Endodermal cell (in vitro differentiated cells): Measurements from ENCODE around the gene CDON. TPM values are rescaled to one million over a fixed set of nuclear protein-coding genes. Genes with fewer than 3 reads are reported as not detected.

Experiments
- DNase-seq: peaks from one replicate; pipeline ENCODE4 v3.0.0-alpha.2; 2017
- H3K27ac ChIP-seq: 2 replicates; pipeline ENCODE4 v1.5.1; 2013; ENCODE audit warnings: mild to moderate bottlenecking, low read depth, low read length, moderate library complexity
- H3K27me3 ChIP-seq: 2 replicates; pipeline ENCODE4 v1.6.1; 2013; ENCODE audit warnings: mild to moderate bottlenecking, low read length, moderate library complexity; ENCODE audit not compliant: insufficient read depth, control insufficient read depth, poor library complexity, severe bottlenecking
- H3K36me3 ChIP-seq: 2 replicates; pipeline ENCODE4 v1.7.0; 2013; ENCODE audit warnings: mild to moderate bottlenecking, low read length, moderate library complexity; ENCODE audit not compliant: control insufficient read depth, insufficient read depth
- H3K4me1 ChIP-seq: one replicate; pipeline ENCODE4 v1.7.0; 2013; ENCODE audit warnings: low read length; ENCODE audit not compliant: control insufficient read depth, insufficient read depth
- H3K4me3 ChIP-seq: 2 replicates; pipeline ENCODE4 v1.5.1; 2013; ENCODE audit warnings: mild to moderate bottlenecking, low read length, moderate library complexity
- H3K9ac ChIP-seq: 2 replicates; pipeline ENCODE4 v1.6.1; 2013; ENCODE audit warnings: mild to moderate bottlenecking, low read length, moderate library complexity; ENCODE audit not compliant: poor library complexity, severe bottlenecking; ENCODE audit errors: extremely low read depth
- H3K9me3 ChIP-seq: 2 replicates; pipeline ENCODE4 v1.6.1; 2013; ENCODE audit warnings: mild to moderate bottlenecking, low read length, moderate library complexity; ENCODE audit not compliant: control insufficient read depth
- H3K27ac Mint-ChIP-seq: 2 replicates; pipeline ENCODE4 v1.8.0; 2020; ENCODE audit warnings: mixed read lengths
- H3K27me3 Mint-ChIP-seq: 2 replicates; pipeline ENCODE4 v1.8.0; 2021; ENCODE audit warnings: mild to moderate bottlenecking, mixed read lengths; ENCODE audit not compliant: insufficient read depth
- H3K36me3 Mint-ChIP-seq: 2 replicates; pipeline ENCODE4 v1.8.0; 2020; ENCODE audit warnings: low read depth, mixed read lengths
- H3K4me1 Mint-ChIP-seq: 2 replicates; pipeline ENCODE4 v1.8.0; 2020; ENCODE audit warnings: mixed read lengths
- H3K4me3 Mint-ChIP-seq: 2 replicates; pipeline ENCODE4 v1.8.0; 2020; ENCODE audit warnings: mild to moderate bottlenecking, moderate library complexity, mixed read lengths
- H3K9me3 Mint-ChIP-seq: 2 replicates; pipeline ENCODE4 v1.8.0; 2020; ENCODE audit warnings: mild to moderate bottlenecking, mixed read lengths
- CTCF ChIP-seq: fragments of 200-600 bp; sonication (generic); conservative IDR thresholded peaks from 2 replicates; pipeline ENCODE4 v1.5.0; 2021; ENCODE audit warnings: antibody characterized with exemption, mild to moderate bottlenecking
- WGBS, 2 experiments: methylation state at CpG; one replicate each; pipeline versions ENCODE4 v1.1.5 to v1.1.7; 2013; ENCODE audit warnings: missing lambda C conversion rate in 2 of 2, mixed read lengths in 1 of 2; ENCODE audit not compliant: insufficient coverage in 1 of 2, insufficient read length in 1 of 2; 5-methylcytosine and 5-hydroxymethylcytosine counted together
- total RNA-seq, 2 donors: library from RNA; stranded (reverse); fragmentation: NEBNext Ultra II Directional in 1 of 2; extraction: Animal tissue kit (Norgen Biotek cat#: 25700) in 1 of 2; gene quantifications; 2 replicates in 1 of 2; 3 replicates in 1 of 2; pipeline ENCODE4 v1.2.1, GENCODE V29; 2021

CDON gene
- total RNA-seq, 2 donors from 2014 or later, result 19.2 to 24.5 TPM

- no peak overlapping the region for H3K4me3 Mint-ChIP-seq
- no peaks in the 10 kb centered on the region for H3K36me3 Mint-ChIP-seq
- H3K27me3 ChIP-seq, result peaks cover 25% of the 10 kb centered on the region
- no peak overlapping the region for H3K9ac ChIP-seq
- H3K27ac Mint-ChIP-seq, result no peak overlapping the region
- H3K4me1 Mint-ChIP-seq, result peaks cover 12% of the 10 kb centered on the region
- TF ChIP-seq CTCF, result no peak
- H3K9me3 Mint-ChIP-seq, result no peaks in the 10 kb centered on the region
- no peak overlapping the region for H3K27ac ChIP-seq
- no peak for DNase-seq
- peaks cover 2% of the 10 kb centered on the region for H3K4me1 ChIP-seq
- no peaks in the 10 kb centered on the region for H3K9me3 ChIP-seq
- no peaks in the 10 kb centered on the region for H3K36me3 ChIP-seq
- H3K27me3 Mint-ChIP-seq, result peaks cover 2% of the 10 kb centered on the region
- no peak overlapping the region for H3K4me3 ChIP-seq
- WGBS, 2 experiments, result 91 to 93% methylated on average over 7 to 8 of the region's 8 CpGs
These were observed 139.0 kb downstream of the CDON start for GRCh38 chr11:125923633-125924032.

DNA sequence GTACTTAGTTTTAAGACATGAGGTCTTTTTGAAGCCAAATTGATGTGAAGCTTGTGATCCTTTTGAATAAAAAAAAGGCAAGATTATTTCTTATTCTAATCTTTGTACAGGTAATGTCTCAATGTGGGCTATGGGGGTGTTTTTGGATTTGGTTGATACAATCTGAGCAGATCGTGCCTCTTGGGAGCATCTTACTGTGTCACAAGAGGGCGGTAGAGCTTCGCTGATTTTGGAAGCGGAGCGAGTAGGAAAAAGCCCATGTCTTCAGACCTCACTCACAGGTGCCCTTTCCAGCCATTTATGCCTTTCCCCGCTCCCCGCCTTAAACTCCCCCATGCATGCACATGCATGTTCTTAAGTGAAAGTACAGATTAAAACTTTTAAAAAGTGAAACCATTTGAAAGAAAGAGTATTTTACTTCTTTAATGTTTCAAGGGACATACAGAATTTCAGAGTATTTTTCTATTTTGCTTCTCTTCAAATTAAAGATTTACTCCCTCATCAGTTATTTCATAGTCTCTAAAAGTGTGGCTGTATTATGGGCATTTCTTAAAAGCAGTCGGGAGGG, 139.6 kb downstream of the CDON start:
- H3K4me3 Mint-ChIP-seq, result no peak overlapping the region
- peaks cover 12% of the 10 kb centered on the region for H3K4me1 Mint-ChIP-seq
- H3K27ac Mint-ChIP-seq, result no peak overlapping the region
- DNase-seq, result peak; percentile 87
- H3K27ac ChIP-seq, result no peak overlapping the region
- no peak overlapping the region for H3K4me3 ChIP-seq
- peak; percentile 91 for TF ChIP-seq CTCF
- H3K27me3 Mint-ChIP-seq, result peaks cover 2% of the 10 kb centered on the region
- H3K4me1 ChIP-seq, result peaks cover 2% of the 10 kb centered on the region
- no peaks in the 10 kb centered on the region for H3K9me3 Mint-ChIP-seq
- WGBS, 2 experiments, result 16% methylated on average over 7 of the region's 8 CpGs; no CpG with 5 or more reads in 1 of the 2 experiments
- no peaks in the 10 kb centered on the region for H3K36me3 ChIP-seq
- no peaks in the 10 kb centered on the region for H3K9me3 ChIP-seq
- no peaks in the 10 kb centered on the region for H3K36me3 Mint-ChIP-seq
- H3K27me3 ChIP-seq, result peaks cover 25% of the 10 kb centered on the region
- no peak overlapping the region for H3K9ac ChIP-seq

- Mint-ChIP-seq H3K4me1 (peaks cover 12% of the 10 kb centered on the region), H3K4me3 (no peak overlapping the region)
These were observed 140.5 kb downstream of the CDON start for GRCh38 chr11:125922156-125922555.

More at GRCh38 chr11:125922156-125922555, 140.5 kb downstream of the CDON start:
- no peak overlapping the region for H3K27ac ChIP-seq
- Mint-ChIP-seq H3K36me3 (no peaks in the 10 kb centered on the region), H3K9me3 (no peaks in the 10 kb centered on the region), H3K27me3 (peaks cover 2% of the 10 kb centered on the region), H3K27ac (no peak overlapping the region)
- WGBS, 2 experiments, result 83 to 87% methylated on average over 2 to 3 of the region's 3 CpGs
- H3K4me3 ChIP-seq, result no peak overlapping the region
- no peaks in the 10 kb centered on the region for H3K36me3 ChIP-seq
- no peak for TF ChIP-seq CTCF
- peaks cover 2% of the 10 kb centered on the region for H3K4me1 ChIP-seq
- DNase-seq, result no peak
- H3K9ac ChIP-seq, result no peak overlapping the region
- peaks cover 25% of the 10 kb centered on the region for H3K27me3 ChIP-seq
- no peaks in the 10 kb centered on the region for H3K9me3 ChIP-seq
